Cortex of kidney (tissue), 1 donor: ENCODE measurements around the gene EFCAB5.
"Not testable (repeated sequence)": the region's sequence is repeated elsewhere in the genome, so short reads cannot be mapped to it uniquely, and the experiment has no call there.

Experiments
- DNase-seq: peaks from one replicate; lab custom pipeline; 2025; lab: John Stamatoyannopoulos, UW

Gene EFCAB5

DNA sequence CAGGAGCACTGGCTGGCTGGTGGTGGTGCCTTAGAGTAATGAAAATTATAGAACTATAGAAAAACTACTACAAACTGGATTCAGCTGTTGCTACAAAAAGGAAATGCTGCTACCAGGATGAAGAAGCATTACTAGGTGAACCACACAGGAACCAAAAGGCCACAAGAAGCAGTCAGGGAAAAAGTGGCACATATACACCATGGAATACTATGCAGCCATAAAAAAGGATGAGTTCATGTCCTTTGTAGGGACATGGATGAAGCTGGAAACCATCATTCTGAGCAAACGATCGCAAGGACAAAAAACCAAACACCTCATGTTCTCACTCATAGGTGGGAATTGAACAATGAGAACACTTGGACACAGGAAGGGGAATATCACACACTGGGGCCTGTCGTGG, 5.5 kb upstream of the EFCAB5 start:
- not testable (repeated sequence) for DNase-seq

DNA sequence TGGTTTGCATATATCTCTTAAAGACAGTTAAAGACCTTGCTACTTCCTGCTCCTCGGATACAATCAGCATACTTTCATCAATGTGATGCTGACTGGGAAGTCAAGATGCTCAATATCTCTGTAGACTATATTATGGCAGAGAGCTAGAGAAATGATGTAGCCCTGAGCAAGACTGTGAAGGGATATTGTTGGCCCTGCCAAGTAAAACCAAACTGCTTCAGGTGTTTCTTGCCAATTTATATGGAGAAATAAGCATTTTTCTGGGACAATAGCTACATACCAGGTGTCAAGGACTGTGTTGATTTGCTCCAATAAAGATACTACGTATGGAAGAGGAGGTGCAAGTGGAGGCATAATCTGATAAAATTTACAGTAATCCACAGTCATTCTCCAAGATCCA, 4.7 kb upstream of the EFCAB5 start:
- DNase-seq: no peak

DNA sequence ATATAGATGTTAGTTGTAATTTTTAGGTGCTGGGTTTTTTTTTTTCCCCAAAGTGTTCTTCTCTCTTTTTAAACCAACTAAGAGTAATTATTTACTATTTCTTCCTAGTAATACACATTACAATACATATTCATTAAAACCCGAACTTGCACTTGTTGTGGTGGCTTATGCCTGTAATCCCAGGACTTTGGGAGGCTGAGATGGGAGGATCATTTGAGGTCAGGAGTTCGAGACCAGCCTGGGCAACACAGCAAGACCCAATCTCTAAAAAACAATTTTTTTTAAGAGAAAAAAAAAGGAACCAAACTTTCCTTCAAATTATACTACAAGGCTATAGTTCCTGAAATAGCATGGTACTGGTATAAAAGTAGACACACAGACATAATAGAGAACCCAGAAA, 3.8 kb downstream of the EFCAB5 start:
- no peak for DNase-seq

DNA sequence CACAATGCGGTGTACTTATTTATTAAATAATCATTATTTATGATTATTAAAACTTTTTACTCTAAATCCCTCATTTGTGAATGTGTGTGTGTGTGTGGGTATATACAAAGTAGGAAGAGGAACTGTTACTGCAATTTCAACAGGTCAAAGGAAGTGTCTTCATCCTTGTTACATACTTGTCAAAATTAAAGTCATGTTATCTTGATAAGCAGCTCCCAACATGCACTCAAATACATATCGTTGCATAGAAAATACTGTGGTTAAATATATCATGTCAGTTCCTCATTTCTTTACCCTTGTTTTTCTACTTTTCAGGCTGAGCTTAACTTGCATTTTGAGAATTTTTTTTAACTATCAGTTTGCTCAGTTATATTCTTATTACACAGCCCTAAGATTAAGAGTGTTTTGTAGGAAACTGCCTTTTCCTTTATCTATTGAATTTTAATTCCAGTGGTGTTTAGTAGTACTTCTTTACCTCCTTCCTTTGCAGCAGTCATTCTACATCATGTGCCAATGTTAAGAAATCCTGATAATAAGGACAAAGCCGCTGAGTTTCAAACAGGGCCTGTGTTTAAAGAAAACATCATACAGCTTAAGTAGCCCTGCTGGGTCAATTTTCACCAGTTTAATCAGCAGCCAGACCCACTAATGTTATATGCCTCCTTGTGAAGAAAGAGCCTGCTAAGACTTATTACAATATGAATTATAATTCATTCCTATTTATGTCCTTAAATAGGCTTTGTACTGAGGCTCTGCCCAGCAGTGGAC, 7.2 kb downstream of the EFCAB5 start:
- DNase-seq: no peak

DNA sequence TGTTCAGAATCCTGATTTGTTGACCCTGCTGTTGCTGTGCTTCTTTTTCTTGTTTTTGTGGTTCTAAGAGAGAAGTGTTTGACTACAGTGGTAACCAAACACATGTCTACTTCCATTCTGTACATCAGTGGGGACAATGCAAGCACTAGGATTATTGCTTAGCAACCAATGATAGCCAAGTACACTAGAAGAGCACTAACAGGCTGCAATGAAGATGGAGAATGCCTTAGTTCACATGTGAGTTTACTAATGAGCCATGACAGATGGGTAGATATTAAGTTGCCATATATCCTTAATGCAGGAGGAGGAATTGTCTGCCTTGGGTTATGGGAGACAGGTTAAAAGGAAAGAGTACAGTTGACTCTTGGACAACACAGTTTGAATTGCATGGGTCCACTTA, 8.3 kb downstream of the EFCAB5 start:
- DNase-seq: no peak

DNA sequence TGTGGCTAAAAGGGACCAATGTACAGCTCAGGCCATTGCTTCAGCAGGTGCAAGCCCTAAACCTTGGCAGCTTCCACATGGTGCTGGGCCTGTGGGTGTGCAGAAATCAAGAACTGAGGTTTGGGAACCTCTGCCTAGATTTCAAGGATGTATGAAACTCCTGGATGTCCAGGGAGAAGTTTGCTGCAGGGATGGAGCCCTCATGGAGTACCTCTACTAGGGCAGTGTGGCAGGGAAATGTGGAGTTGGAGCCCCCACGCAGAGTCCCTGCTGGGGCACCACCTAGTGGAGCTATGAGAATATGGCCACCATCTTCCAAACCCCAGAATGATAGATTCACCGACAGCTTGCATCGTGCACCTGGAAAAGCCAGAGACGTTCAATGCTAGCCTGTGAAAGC, 13.0 kb downstream of the EFCAB5 start:
- no peak for DNase-seq

DNA sequence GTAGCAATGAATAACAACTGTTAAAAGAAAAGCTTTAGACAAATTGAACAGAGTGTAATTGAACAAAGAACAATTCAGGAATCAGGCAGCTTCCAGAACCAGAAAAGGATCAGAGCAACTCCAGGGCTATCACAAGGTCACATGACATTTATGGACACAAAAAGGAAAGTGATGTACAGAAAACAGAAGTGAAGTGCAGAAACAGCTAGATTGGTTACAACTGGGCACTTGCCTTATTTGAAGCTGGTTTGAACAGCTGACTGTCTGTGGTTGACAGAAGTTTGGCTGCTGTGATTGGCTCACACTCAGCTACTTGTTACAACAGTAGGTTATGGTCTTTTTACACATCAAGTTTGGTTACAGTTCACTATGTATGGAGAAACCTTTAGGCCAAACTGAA, 14.8 kb downstream of the EFCAB5 start:
- no peak for DNase-seq

DNA sequence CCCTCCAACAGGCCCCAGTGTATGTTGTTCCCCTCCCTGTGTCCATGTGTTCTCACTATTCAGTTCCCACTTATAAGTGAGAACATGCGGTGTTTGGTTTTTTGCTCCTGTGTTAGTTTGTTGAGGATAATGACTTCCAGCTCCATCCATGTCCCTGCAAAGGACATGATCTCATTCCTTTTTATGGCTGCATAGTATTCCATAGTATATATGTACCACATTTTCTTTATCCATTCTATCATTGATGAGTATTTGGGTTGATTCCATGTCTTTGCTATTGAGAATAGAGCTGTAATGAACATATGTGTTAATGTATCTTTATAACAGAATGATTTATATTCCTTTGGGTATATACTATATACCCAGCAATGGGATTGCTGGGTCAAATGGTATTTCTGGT, 16.1 kb downstream of the EFCAB5 start:
- not testable (repeated sequence) for DNase-seq

DNA sequence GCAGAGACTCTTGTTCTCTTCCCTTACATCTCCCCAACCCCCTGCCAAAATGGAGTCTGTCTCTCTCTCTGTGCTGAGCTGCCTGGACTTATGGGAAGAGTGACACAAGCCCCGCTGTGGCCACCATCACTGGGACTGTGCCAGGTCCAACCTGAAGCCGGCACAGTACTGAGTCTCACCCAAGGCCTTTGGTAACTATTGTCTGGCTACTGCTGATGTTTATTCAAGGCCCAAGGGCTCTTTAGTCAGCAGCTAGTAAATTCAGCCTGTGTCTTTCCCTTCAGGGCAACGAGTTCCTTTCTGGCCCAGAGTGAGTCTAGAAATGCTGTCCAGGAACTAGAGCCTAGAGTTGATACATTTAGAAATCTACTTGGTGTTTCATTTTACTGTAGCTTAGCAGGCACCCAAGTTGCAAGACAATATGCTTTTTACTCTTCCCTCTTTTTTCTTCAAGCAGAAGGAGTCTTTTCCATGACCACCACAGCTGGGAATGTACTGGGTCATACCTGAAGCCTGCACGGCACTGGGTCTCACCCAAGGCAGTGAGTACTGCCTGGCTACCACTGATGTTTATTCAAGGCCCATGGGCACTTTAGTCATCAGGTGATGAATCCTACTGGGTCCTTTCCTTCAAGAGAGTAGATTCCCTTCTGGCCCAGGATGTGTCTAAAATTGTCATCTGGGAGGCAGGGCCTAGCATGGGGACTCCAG, 17.7 kb downstream of the EFCAB5 start:
- no peak for DNase-seq

DNA sequence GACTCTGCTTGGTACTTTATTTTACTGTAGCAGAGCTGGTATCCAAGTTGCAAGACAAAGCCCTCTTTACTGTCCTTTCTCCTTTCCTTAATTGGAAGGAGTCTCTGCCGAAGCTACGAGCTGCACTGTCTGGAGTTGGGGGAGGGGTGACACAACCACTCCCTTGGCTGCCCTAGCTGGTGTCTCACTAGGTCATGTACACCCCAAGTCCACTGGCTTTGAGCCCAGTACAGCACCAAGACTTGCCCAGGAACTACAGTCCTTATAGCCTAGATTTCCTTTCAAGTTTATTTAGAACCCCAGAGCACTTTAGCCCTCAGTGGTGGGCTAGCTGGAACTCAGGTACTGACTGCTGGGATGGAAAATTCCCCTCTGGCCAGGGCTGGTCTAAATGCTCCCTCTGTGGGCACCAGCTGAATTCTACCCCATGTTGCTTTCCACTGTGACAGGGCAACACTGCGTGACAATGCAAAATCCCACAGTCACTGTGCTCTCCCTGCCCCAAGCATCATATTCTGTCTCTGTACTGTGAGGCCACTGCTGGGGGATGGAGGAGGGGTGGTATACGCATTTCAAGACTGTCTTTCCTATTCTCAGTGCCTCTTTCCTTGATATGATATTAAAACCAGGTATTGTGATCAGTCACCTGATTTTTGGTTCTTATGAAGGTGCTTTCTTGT, 18.4 kb downstream of the EFCAB5 start:
- DNase-seq: no peak

DNA sequence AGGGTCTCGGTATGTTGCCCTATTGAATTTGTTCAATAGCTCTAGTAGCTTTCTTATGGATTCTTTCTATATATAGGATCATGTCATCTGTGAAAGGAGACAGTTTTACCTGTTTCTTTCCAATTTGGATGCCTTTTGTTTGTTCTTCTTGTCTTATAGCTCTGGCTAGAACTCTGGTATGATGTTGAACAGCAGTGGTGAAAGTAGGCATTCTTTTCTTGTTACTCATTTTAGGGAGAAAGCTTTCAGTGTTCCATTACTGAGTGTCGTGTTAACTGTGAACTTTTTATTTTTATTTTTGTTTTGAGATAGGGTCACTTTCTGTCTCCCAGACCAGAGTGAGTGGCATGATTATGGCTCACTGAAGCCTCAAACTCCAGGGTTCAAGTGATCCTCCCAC, 21.2 kb downstream of the EFCAB5 start:
- no peak for DNase-seq

DNA sequence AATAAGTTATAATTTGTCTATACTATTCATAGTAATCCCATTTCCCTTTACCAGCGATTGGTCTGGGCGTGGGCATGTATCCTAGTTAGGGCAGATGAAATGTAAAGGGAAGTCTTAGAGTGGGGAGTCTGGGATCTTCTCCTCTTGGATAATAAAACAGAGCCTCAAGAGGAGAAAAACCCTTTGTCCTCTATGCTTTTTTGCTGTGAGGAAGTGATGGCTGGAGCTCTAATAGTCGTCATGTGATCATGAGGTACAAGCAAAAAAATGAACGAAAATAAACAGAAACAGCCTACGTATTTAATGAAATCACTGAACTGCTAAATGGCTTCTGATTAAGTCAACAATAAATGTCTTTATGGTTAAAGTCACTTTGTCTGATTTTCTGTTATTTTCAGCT, 26.8 kb downstream of the EFCAB5 start:
- no peak for DNase-seq

DNA sequence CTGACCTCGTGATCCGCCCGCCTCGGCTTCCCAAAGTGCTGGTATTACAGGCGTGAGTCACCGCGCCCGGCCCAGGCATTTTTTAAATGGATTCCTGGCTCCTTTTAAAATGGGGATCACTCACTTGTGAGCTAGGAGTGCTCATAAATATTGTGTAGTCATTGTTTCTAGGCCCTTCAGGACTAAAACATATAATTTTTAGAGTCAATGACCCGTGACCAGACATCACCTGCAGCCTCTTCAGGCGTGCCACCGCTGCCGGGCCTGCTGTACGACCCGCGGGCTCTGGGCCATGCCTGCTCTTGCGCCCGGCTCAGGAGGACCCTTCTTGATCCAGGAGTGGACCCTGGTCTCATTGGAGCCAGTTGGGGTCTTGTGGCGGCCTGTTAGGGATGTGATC, 30.8 kb downstream of the EFCAB5 start:
- no peak for DNase-seq

DNA sequence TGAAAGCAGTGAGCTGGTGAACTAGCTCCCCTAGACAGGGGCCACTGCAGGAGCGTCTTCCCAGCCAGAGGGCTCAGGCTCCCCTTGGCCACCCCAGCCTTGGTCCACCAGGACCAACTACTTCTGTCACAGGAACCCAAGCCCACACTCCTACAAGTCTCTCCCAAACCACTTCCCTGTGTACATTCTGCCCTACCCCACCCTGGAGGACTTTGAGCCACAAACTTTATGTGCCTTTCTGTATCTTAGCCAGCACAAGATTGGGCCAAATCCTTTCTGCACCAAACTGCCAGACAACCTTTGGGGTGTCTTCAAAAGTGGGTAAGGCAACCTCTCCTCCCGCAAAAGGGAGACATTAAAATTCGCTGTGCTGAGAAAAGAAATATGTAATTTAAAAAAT, 31.6 kb downstream of the EFCAB5 start:
- no peak for DNase-seq

DNA sequence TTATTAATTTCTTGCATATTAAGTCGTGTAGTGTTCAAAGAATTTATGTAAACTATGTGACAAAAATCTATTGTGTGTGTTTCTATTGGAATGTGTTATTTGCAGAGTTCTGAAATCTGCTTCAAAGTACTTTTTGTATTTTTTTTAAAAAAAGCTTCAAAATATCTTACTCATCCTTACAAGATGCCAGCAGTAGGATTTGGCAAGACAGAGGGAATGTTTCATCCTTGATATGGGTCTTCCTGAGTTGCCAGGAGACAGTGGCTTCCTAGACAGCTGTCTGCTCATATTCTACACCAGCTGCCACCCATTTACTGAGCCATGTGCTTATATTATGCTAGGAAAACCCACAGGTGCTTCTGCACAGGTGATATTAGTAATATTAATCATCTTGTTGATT, 36.4 kb downstream of the EFCAB5 start:
- DNase-seq: no peak

DNA sequence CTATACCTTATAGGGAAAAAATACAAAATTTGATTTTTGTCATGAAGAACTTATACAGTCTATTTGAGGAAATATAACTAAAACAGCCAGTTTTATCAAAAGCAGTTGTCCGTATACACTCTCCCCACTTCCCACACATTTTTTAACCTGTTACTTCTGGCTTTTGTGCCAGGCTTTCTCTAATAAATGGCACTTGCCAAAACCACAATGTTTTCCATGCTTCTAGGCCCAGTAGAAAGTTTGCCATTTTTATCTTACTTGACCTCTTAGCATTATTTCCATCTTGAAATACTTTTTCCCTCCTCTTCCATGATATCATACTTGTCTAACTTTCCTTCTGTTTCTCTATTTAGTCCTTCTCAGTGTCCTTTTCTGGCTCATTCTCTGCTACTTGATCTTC, 38.8 kb downstream of the EFCAB5 start:
- no peak for DNase-seq

DNA sequence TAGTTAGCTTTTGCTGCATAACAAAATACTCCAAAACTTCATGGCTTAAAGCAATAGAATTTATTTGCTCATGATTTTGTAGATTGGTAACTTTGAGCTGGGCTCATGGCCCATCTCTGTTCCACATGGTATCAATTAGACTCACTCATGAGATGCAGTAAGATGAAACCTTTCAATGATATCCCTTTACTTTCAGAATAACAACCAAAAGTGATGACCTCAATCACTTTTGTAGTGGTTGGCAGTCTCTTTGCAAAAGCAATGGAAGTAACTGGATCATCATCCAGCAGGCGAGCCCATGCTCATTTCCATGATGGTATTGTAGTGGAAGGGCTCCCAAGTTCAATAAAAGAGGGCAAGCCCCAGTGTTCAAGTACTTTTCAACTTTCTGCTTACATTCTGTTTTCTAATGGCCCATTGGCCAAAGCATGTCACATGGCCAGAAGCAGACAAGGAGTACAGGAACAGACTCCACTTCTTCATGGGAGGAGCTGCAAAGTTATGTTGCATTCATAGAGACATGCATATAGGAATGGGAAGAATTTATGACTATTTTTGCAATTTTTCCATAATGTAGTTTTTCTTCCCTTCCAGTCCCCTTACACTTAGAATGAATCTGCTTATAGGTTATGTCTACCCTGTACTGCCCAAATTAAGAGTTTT, 41.7 kb downstream of the EFCAB5 start:
- DNase-seq: no peak

DNA sequence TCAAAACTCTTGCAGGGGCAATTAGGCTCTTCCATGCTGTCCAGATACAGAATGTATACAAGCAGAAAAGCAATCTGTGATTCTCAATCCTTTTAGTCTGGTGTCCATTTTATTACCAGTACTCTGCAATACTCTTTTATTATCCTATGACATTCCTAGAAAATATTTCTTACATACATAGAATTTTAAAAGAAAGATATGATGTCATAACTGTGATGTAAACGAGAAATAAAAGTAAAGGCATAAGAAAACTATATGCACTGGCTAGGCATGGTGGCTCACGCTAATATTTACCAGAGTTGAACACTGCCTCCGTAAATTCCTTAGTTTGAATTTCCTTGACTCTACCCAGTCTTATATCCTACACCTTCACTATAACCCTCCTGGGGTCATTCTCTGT, 55.0 kb downstream of the EFCAB5 start:
- DNase-seq: no peak

DNA sequence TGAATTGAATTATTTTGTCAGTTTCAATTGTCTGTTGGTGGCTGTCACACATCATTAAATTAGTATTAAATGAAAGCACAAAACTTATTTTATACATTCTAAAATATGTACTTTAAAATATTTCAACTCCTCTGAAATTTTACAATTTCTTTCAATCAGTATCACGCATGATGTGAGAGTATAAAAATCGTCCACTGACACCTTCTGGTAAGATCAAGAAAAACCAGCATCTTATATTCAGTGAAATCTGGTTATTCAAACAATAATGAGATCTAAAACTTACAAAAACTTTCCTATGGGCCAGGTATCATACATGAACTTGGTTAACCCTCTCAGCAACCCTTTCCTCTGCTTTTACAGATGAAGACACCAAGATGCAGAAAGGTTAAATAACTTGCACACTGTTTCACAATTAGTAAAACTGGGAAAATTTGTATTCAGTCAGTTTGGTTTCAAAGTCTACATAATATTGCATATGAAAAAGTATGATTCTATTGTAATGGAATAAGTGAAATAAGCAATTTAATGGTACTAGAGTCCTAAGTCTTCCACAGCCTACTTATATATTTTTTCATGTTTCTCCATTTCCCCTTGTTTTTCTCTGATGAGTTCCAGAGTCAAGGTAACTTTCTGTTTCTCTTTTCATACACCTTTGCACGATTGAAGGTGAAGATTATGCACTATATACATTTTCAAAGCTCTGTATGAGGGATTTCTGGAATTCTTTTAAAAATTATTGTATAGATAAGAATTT, 58.7 kb downstream of the EFCAB5 start:
- DNase-seq: no peak

DNA sequence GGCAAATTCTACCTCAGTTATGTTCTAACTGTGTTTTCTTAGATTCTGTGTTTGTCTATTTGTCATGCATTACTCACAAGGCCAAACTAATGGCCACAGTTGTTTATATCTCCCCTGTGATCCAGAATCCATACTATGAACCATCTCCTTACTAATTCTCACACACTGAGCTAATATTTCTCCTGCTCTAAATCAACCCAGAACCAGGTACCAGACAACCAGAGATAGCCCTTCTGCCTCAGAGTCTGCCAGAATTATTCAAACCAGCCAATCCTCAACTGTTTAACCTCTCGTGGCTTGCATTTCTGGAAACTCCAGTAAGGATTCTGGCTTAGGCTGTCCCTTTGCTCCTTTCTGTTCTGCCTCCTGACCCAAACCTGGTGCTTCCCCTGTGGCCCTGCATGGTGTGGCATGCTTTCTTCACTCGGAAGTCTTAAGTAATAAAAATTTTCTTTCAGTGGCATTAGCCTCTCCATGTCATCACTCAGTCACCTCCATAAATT, 59.4 kb downstream of the EFCAB5 start:
- no peak for DNase-seq

DNA sequence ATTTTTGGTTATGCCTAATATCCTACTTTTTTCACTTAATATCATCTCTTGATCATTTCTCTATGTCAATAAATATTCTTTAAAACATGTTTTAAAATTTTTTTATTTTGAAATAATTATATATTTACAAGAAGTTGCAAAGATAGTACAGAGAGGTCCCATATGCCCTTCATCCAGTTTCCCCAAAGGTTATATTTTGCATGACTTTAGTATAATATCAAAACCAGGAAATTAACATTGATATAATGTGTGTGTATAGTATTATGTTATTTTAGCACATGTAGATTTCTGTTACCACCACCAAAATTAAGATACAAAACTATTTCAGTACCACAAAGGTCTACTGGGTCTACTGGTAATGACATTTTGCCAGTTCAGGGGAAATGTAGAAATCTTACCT, 60.7 kb downstream of the EFCAB5 start:
- DNase-seq: no peak
